NCI-H1105 (cell line): ENCODE data around the gene UMODL1.

Source experiments
- DNase-seq: peaks from one replicate; lab custom pipeline; 2025; lab: John Stamatoyannopoulos, UW

Gene UMODL1

DNA sequence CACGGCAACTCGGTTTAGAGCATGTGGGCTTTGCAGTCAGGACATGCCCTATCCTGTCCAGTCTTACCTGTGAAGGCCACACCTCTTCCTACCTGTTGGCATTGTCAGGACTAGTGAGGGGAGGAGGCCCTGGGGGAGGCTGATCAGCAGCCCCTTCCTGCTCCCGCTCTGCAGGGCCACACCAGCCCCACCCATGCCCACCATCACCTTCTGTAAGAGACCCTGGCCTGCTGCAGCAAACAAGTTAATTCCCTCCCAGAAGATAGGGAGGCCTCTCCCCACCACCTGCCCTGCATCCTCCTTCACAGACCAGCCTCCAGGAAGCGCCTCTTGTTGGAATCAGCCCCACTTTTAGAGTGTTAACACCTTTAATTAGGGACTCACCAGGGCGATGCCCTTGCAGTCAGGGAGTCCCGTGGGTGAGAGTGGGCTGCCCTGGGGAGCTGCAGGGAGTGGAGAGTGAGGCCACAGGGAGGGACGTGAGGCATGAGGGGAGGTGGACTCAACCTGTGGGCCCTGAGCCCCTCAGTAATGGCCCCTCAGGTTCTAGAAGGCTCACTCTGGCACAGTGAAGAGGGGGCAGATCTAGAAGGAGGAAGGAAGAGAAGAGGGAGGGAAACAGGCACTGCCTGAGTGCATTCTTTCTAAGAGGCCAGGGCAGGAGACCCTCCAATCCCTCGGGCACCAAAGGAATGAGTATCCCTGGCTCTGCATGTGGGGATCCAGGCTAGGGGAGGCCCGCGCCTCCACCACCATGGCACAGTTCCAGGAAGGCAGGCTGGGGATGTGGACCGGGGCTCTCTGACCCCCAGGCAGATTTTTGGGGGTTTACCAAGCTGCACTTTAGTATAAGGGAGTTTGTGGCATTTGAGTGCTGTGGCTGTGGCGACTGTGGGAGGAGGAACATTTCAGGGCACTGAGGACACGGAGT lies 8.2 kb downstream of the UMODL1 start:
- DNase-seq: no peak

DNA sequence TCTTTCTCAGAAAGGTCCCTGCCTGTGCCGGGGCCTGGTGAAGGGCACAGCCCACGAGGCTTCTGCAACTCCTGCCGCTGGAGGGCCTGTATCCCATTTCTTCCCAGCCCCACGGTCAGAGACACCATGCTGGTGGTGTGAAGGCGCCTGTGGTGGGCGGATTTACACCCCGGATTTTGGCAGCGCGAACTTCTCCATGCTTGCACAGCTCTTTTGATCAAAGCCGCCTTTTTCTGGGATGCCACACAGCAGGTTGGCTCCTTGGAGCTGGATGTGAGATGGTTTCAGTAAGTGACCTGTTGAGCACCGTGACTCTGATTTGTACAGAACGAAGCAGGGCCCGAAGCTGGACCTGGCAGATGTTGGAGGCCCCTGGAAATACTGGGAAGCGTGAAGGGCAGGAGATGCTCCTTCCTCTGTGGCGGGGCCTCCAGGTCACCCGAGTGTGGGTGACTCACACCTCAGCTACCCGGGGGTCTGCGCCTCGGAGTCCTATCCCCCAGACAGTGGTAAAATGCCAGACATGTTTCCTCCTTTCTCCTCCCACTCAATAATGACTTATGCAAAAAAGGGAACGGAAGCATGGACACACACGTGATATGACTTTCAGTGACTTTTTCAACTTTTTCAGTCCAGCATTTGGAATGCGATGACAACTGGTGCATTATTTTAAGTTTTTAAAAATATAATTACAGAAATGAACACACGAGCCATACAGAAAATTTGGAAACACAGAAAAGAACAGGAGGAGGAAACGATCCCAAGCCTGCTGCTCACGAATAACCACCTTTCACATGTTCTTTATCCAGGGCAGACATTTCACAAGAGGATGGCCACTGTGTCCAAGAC lies 9.0 kb downstream of the UMODL1 start:
- DNase-seq: no peak

DNA sequence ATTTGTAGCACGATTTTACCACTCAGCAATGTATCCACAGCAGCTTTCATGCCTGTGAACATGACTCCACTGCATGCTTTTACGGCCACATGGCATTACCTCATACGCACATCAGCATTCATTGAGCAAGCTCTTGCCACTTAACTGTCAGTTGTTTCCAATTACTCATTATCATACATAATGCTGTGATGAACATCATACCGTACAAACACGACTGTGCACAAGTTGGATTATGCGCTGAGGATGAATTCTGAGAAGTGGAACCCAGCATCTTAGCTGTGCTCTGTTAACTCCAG lies 9.6 kb downstream of the UMODL1 start:
- no peak for DNase-seq

DNA sequence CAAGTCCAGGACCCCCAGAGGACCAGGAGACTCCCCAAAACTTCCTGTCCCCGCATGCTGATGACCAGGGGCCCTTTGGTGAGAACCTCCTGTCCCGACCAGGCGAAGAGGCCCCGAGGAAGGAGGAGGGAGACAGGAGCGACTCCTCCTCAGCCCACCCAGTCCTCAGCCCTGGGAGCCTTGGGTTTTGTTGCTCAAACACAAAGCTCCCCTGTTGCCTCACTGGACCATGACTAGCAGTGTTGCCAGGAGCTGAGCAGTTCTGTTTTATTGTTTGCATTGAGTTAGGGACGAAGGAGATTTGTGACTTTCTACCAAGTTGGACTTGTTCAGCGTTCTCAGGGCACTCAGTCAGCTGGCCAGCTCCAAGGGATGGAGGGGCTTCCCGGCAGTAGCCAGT lies 10.0 kb downstream of the UMODL1 start:
- DNase-seq: no peak

DNA sequence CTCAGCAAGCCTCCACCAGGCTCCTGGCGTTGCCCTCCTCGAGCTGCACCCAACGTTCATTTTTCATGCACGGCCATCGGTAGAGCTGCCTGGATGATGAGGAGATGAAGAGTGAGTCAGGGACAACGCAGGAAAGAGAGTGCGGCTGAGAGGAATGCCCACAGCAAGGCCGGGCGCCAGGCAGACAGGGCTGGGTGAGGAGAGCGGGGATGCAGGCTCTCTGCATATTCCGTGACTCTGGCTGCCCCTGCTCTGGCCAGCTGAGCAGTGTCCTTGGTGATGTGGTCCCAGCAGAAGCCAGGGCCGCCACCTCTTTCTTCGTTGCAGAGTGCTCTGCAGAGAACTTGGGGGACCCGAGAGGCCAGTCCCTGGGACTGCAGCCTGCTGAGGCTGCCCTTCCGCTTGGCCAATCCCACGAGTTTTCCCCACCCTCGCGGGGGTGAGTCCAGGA lies 10.8 kb downstream of the UMODL1 start:
- DNase-seq: no peak

DNA sequence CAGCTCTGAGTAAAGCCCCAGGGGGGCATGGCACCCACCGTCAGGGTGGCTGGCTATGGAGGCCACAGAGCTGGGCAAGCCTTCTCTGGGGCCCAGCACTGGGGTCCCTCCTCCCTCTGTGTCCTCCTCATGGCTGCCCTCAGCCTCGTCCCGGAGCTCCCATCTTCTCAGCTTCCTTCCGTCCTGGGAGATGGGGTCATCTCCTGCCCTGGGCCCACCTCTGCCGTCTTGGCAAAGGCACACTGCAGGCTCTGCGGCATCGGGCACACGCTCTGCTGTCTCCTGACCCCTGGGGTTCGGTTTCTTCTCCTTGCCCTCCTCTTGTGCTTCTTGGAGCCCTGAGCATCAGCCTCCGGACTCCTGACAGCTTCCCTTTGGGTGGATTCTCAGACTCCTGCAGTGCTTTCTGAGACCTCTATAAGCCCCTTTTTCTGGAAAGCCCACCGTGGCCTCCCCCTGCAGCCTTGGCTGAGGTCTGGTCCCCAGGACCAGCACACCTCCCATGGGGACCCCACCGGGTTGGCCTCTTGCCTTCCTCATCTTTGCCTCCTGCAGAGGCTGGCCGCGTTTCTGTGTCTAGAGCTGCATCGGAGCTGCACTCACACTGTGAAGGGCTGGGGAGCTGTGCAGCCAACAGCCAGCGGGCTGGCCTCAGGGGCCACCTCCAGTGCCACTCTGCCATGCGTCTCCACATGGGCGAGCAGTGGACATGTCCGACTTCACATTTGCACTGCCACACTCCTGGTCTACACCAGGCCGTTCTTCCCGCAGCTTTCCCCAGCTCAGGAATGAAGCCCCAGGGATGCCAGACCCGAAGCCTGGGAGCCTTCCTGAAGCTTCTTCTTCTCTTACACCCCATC lies 11.6 kb downstream of the UMODL1 start:
- no peak for DNase-seq

DNA sequence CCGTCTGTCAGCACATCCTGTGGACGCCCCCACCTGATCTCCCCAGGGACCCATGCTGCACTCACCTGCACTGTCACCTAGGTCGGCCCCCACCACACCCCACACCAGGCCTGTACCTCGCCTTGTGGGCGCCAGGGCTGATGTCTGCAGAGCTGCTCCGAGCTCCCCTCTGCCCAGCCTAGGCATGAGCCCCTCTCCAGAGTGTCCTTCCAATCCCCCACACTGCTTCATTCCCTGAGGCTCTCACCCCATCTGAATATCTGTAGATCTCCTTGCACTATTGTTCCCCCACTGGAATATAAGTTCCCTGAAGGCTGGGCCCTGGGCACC lies 12.2 kb downstream of the UMODL1 start:
- no peak for DNase-seq

DNA sequence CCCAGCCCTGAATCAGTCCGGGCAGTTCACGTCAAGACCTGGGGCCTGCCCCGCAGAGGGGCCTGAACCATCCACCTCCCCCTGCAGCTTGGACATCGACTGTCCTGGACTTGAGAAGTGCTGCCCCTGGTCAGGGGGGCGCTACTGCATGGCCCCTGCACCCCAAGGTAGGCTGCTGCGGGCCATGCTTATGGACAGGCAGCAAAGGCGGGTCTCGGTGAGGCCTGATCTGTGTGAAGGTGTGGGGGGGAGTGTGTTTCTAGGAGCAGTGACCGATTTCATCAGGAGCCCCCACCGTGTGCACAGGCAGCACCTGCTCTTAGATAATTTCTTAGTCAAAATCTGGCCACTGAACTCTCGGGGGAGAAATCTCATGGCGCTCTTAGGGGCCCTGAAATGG lies 13.0 kb downstream of the UMODL1 start:
- no peak for DNase-seq

DNA sequence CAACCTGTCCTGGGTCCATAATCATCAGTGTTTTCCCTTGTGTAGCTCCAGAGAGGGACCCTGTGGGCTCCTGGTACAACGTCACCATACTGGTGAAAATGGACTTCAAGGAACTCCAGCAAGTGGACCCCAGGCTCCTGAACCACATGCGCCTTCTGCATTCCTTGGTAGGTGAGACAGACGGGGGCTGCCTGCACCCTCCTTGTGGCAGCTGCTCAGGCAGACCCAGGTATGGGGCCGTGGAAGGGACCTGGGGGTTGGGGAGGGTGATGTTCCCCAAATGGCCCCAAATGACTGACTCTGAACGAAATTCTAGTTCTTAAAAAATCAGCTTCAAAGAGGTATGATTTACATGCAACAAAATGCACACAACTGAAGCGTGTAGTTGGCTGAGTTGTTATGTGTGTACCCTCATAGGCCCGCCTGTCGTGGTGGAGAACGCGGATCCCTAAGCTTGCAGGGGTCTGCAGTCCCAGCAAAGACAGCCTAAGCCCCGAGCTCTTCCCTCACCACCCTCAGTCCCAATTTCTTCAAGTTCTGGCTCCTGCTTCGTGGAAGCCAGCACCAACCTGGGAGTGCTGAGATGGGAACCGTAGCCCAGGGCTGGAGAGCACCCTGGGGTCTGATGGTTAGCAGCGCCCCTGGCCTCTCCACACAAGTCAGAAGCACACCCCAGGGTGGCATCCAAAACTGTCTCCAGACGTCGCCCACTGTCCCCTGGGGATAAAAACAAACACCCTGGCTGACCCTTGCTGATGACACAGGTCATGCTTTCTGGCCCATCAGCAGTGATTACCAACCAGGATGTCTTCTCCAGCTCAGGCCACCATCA lies 14.3 kb downstream of the UMODL1 start:
- no peak for DNase-seq

DNA sequence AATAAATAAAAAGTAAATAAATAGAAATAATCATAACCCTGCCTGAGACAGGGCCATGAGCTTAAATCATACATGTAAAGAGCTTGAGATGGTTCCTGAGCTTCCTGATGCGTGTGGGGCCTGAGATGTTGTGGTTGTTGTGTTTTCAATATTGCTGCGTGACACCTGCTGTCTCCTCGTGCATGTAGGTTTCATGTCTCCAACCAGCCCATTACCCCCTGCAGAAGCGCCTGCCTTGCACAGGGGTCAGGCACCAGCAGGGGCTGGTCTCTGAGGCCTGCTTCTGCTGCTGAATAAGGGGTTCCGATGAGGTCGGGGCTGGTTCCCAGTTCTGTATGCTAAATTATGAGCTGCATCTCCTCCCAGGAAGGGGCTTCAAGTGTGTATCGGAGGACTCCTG lies 15.9 kb downstream of the UMODL1 start:
- DNase-seq: no peak

DNA sequence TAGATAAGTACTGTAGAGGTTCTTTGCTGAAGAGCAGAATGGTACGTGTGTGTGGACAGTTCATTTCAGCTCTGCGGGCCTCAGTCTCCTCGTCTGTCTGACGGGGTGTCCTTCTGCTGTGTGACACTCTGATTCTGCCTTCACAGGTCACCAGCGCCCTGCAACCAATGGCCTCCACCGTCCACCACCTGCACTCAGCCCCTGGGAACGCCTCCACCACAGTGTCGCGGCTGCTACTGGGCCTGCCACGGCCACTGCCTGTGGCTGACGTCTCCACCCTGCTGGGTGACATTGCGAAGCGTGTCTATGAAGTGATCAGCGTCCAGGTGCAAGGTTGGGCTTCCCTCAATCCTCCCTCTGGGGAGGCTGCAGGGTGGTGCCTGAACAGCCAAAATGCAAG lies 17.0 kb downstream of the UMODL1 start:
- DNase-seq: no peak

DNA sequence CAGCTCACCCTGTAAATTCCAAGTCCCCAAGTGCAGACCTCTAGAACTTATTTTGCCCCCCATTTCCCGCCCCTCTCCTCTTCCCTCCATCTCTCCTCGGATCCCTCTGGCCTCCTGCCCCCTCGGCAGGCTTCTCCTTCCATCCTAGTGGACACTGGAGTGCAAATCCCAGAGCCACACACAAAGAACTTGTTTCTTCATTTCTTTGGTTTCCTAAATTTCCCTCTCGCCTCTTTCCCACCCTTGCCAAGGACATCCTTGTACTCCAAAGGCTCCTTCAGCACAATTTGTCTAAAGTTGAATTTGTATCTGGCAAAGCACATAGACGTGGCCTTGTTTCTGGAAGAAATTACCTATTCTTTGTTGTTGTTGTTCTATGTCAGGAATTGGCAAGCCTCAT lies 17.5 kb downstream of the UMODL1 start:
- DNase-seq: no peak

DNA sequence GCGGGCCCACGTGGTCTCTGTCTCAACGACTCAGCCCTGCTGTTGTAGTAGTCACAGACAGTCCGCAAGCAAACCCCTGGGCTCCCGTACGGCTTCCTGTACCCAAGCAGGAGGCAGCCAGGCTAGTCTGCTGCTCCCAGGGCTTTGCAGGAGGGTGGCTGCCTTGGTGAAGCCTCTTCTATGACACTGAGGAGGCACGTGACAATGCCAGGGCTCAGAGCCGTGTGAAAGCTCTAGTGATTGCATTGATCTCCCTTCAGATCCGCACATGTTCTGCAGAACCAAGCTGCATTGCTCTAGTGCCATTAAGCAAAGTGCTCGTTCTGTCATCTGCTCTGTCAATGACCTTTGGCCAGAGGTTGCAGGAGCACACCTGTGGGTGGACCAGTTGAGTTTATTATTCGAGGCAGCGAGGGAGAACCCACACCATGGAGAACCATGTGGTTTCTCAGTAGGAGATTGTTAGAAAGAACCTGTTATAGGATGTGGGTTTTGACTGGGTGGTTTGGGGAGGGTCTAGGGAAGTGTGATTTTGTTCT lies 18.0 kb downstream of the UMODL1 start:
- DNase-seq: no peak

DNA sequence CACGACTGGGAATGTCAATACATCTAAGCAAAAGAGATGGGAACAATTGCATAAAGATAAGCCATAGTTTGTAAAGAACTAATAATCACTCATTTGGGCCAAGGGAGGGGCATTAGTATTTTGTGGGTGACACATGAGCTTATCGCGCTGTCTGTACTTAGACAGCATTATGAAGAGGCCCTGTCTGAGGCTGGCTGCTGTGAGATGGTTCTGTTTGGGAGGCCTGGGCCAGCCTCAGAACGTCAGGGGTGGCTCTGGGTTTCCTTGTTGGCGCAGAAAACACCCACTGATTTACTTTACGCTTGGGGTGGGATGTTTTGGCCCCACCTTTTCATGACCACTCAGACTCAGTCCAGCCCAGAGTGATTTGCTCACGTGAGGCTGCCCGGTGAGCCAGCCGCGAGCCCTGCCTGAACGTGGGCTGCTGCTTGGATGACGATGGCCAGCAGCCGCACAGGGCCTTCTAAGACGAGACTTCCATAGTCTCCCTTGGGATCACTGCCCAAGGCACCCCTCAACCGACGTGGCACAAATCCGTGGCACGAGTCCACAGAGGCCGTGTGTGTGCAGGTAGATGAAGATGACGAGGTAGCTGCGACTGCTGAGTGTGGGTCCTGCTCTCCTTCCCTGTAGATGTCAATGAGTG lies 18.7 kb downstream of the UMODL1 start:
- no peak for DNase-seq

DNA sequence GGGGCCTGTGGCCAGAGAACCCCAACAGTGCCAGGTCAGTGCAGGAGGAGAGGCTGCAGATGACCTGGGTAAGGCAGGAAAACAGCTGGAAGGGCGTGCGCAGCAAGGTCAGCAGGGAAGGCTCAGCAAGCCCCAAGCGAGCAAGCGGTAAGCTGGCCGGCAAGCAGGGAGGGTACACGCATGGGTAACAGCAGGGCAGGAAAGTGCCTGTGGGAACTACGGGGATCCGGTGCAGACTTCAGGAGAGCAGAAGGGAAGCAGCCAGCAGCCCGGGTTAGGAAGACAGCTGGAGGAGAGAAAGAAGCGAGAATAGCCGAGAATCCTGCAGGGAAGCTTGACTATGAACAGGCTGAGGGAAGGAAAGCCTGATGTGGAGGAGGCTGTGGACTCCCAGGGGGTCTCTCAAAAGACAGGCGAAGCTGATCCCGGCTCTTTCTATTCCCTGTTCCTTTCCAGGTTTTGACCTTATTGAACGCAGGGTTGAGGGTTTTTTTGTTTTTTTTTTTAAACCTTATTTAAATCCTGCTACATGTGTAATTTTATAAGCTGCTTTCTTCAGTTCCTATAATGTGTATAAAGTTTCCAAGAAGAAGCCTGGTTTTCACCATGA lies 20.9 kb downstream of the UMODL1 start:
- no peak for DNase-seq

DNA sequence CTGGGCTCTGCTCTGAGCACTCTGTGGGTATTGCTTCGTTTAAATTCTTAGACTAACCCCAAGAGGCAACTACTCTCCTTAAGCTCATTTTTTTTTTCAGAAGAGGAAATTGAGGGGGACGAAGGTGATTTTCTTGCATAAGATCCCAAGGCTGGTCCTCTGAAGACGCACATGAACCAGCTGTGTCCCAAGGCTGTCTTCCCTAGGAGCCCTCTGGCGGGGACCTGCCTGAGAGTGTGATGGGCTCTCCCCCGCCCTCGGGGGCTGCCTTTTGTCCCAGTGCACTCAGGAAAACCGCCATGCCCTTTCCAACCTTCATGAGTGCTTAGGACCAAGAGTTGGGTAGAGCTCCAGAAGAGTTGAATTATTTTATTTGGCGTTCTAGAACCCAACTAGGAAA lies 21.7 kb downstream of the UMODL1 start:
- DNase-seq: no peak

DNA sequence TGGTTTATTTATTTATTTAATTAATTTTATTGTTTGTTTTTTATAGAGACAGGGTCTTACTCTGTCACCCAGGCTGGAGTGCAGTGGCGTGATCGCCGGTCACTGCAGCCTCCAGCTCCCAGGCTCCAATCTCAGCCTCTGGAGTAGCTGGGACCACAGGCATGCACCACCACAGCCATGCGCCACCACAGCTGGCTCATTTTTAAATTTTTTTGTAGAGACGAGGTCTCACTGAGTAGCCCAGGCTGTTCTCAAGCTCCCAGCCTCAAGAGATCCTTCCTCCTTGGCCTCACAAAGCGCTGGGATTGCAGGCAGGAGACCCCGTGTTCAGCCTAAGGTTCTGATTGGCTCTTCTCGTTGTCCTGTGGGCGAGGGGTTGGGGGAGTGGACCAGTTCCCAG lies 22.1 kb downstream of the UMODL1 start:
- no peak for DNase-seq

DNA sequence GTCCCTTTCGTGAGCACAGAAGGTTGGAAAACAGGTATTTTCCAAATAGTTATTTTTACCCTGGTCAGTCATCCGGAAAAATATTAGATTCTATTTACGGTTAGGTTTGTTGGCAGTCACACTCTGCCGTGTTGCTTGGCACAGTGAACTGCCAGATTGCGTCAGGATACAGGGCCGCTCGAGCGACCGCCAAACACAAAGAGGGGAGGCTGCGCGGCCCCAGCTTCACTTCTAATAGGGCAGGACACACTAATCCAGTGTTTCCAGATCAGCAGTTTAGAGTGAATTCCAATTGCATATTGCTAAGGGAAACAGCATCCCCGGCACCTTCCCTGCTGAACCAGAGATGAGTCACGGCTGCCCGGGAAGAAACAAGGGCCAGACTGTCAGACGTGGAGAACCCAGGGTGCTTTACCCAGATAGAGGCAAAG lies 22.9 kb downstream of the UMODL1 start:
- no peak for DNase-seq

DNA sequence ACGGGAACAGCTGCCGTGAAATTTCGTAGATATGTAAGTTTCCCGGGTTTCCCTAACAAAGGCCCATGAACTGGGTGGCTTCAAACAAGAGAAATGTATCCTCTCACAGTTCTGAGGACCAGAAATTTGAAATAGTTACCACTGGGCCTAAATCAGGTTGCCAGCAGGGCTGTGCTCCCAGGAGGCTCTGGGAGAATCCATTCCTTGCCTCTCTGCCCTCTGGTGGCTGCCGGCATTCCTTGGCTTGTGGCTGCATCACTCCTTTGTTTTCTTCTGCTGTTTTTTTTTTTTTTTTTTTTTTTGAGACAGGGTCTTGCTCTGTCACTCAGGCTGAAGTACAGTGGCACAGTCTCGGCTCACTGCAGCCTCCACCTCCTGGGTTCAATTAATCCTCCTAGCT lies 23.7 kb downstream of the UMODL1 start:
- no peak for DNase-seq

DNA sequence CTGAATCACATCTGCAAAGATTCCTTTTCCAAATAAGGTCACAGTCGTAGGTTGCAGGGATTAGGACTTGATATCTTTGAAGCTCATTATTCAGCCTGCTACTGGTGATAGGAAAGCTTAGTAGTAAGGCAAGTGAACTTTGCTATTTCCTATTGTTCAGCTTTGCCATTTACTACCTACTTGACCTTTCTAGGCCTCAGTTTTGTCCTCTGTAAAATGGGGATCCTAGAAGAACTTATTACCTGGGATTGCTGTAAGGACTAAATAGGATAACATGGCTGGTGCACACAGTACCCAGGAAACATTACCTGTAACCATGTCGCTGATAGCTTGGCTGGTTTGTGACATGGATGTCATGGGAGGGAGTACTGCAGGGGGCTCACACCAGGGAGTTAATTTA lies 24.5 kb downstream of the UMODL1 start:
- DNase-seq: no peak
